ENCODE measurements around the gene RPS6KB2.

The RPS6KB2 gene

DNA sequence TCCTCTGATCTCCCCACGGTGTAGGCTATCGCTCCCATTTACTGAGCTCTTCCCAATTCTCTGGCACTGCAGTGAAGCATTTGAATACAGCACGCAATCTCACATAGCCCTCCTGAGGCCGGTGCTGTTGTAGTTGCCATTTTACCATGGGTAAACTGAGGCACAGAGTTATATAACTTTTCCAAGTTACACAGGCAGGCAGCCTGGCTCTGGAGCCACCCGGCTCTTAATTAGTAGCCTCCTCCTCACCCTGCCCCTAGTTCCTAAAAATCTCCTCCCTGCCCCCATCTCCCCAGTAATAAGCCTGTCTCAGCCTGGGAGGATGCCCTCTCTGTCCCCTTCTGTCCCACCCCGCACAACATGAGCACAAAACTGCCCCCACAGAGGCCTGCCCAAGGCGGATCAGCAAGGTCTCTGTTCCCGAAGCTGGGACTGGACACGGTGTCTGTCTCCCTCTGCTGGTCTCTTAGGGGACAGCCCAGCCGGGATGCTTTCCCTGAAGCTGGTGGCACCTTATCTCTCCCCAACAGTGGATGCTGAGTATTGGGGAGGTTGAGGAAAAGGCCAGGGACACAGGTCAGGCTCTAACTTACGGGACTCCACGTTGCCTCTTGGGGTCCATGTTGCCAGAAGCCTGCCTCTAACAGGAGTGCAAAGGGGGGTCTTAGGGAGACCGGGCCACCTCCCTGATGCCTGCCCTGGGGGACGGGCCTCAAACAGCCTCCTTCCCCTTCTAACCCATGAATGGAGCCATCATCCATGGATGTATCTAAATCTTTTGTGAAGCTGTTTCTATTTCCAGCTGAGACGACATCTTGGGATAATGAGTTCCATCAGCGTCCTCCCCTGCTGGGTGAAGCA lies 45.8 kb upstream of the RPS6KB2 start:
- DNase-seq: peak; percentile 70
- Histone ChIP-seq H3K27me3 (replicated peaks) (no peaks in the 10 kb centered on the region), H3K4me3 (ENCODE audit: low read depth, low read length) (no peak overlapping the region), H3K27ac (no peak overlapping the region), H3K36me3 (replicated peaks) (no peaks in the 10 kb centered on the region)
- TF ChIP-seq CTCF (IDR thresholded peaks at IDR 0.05; ENCODE audit: low read depth, low read length, missing control alignments): peak; percentile 99
- in situ Hi-C loops (cut with HindIII; ENCODE audit: low pct_ligation_motif_present, low sequenced_read_pairs): no loop called here

DNA sequence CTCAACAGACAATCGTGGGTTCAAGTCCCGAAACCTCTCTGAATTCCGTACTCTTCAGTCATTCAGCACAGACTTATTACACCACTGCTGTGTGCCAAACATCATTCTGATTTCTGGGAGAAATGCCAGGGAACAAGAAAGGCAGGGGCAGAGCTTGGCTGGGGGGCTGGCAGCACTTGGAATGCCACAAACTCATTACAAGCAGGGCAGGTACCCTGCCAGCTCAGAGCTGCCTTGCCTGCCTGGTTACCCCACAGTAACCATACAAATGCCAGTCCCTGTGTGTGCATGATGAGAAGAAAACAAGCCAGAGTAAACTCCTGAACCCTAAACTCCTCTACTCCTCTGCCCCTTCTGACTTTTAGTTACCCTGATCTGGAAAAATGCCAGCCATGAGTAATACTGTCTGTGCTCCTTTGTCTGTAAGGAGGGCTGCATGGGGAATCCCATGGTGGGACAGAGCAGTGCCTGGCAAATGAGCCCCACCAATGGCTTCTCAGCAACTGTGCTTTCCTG lies 43.4 kb upstream of the RPS6KB2 start:
- Histone ChIP-seq H3K36me3 (replicated peaks) (no peaks in the 10 kb centered on the region), H3K27ac (no peak overlapping the region), H3K27me3 (replicated peaks) (no peaks in the 10 kb centered on the region), H3K4me3 (ENCODE audit: low read depth, low read length) (no peak overlapping the region)
- in situ Hi-C loops (cut with HindIII; ENCODE audit: low pct_ligation_motif_present, low sequenced_read_pairs): no loop called here
- DNase-seq: peak; percentile 24
- no peak for TF ChIP-seq CTCF (IDR thresholded peaks at IDR 0.05; ENCODE audit: low read depth, low read length, missing control alignments)

DNA sequence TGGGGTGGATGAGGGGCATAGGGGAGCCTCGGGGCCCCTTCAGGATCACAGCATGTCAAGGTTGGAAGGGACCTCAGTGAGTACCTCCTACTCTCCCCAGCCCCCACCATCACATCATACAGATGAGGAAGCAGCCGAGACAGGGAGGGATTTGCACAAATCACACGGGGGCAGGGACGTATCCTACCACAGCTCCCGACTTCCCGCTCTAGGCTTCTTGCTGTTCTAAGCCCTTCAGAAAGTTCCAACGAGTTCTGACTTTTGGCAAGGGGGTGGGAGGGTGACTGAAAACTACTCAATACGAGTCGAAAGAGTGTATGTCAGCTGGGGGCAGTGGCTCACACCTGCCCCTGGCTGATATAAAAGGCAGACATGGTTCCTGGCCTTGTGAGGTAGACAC lies 41.2 kb upstream of the RPS6KB2 start:
- DNase-seq: no peak
- Histone ChIP-seq H3K27ac (no peak overlapping the region), H3K27me3 (replicated peaks) (no peaks in the 10 kb centered on the region), H3K36me3 (replicated peaks) (no peaks in the 10 kb centered on the region), H3K4me3 (ENCODE audit: low read depth, low read length) (no peak overlapping the region)
- in situ Hi-C loops (cut with HindIII; ENCODE audit: low pct_ligation_motif_present, low sequenced_read_pairs): no loop called here
- no peak for TF ChIP-seq CTCF (IDR thresholded peaks at IDR 0.05; ENCODE audit: low read depth, low read length, missing control alignments)

DNA sequence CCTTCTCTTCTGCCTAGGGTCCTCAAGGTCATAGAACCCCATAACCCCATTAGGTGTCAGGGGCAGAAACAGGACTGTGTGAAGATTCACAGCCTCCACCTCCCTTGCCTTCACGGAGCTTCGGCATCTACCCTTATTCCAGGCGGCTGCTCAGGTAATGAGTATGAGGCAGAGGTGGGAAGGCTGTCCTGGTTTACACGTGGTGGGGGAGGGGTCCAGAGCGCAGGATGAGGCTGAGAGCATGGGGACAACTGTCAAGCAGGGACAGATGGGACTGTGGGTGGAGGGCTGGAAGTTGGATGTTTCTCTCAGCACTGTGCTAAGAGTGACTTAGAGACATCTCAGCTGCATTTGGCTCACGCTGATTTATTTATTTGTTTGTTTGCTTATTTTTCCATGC lies 40.8 kb upstream of the RPS6KB2 start:
- H3K36me3 ChIP-seq (replicated peaks): no peaks in the 10 kb centered on the region
- H3K27me3 ChIP-seq (replicated peaks): no peaks in the 10 kb centered on the region
- in situ Hi-C loops (cut with HindIII; ENCODE audit: low pct_ligation_motif_present, low sequenced_read_pairs): no loop called here
- no peak for DNase-seq
- TF ChIP-seq CTCF (IDR thresholded peaks at IDR 0.05; ENCODE audit: low read depth, low read length, missing control alignments): no peak
- H3K4me3 ChIP-seq (ENCODE audit: low read depth, low read length): no peak overlapping the region
- no peak overlapping the region for H3K27ac ChIP-seq

GRCh38 chr11:67389477-67389876 lies 38.8 kb upstream of the RPS6KB2 start:
- H3K27me3 ChIP-seq (replicated peaks): no peaks in the 10 kb centered on the region
- in situ Hi-C loops (cut with HindIII; ENCODE audit: low pct_ligation_motif_present, low sequenced_read_pairs): no loop called here
- H3K4me3 ChIP-seq (ENCODE audit: low read depth, low read length): no peak overlapping the region
- no peaks in the 10 kb centered on the region for H3K36me3 ChIP-seq (replicated peaks)
- H3K27ac ChIP-seq: no peak overlapping the region
- DNase-seq: no peak
- peak; percentile 82 for TF ChIP-seq CTCF (IDR thresholded peaks at IDR 0.05; ENCODE audit: low read depth, low read length, missing control alignments)

All from brain microvascular endothelial cell (primary cell).